ENCODE results near the gene ZBTB7C.

GRCh38 chr18:48036641-48037421 is 372.4 kb downstream of the ZBTB7C start:
- no peak for TF ChIP-seq CTCF (conservative IDR thresholded peaks at IDR 0.05)
- TF ChIP-seq ZFX (IDR thresholded peaks at IDR 0.05): no peak
